ENCODE measurements around the gene DTWD1.
"Not testable (repeated sequence)": the region's sequence is repeated elsewhere in the genome, so short reads cannot be mapped to it uniquely, and the experiment has no call there.

Gene DTWD1, protein sequence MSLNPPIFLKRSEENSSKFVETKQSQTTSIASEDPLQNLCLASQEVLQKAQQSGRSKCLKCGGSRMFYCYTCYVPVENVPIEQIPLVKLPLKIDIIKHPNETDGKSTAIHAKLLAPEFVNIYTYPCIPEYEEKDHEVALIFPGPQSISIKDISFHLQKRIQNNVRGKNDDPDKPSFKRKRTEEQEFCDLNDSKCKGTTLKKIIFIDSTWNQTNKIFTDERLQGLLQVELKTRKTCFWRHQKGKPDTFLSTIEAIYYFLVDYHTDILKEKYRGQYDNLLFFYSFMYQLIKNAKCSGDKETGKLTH

DNA sequence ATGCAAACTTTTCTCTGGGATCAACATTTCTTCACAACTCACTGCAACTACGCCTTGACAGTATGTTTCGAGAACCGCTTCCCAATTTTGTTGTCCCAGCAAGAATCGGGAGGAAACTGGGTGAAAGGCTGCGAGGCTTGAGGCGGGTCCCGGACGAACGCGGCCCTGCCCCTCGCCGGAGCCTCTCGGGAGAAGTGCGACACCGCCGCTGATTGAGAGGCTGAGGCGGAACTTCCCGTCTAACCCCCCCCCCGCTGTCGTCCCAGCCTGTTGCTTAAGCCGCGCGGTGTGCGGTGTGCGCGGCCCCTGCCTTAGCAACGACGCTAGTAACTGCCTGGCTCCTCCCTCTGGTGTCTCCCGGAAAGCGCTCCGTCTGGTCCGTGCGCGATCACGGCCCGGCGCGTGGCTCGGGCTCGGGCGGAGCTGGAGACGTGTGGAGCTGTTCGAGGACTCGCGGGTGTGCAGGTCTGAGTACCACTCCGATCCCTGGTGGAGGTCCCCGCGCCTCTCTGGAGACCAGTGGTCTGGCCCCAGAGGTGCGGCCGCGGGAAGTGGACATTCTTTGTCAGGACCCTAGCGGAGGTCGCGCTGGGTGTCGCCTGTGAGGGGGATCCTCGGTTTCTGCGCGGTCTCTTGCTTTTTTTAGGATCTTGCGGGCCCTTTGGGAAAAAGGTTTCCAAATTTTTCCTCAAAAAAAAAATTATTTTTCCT, at the start of gene DTWD1, which contains the start of gene FAM227B:
TSS of gene DTWD1 (plus strand) at position 391 of the 711 bp plus-strand sequence. CDS start 4,120 bp downstream, outside the sequence.
TSS of gene FAM227B (minus strand) at position 161 of the 711 bp plus-strand sequence. CDS start 5,647 bp downstream, outside the sequence.
- peak; percentile 98 for DNase-seq

GRCh38 chr15:49573421-49573820, 47.4 kb upstream of the DTWD1 start:
- no peak for DNase-seq

GRCh38 chr15:49589030-49589429, 31.8 kb upstream of the DTWD1 start:
- DNase-seq: no peak

DNA sequence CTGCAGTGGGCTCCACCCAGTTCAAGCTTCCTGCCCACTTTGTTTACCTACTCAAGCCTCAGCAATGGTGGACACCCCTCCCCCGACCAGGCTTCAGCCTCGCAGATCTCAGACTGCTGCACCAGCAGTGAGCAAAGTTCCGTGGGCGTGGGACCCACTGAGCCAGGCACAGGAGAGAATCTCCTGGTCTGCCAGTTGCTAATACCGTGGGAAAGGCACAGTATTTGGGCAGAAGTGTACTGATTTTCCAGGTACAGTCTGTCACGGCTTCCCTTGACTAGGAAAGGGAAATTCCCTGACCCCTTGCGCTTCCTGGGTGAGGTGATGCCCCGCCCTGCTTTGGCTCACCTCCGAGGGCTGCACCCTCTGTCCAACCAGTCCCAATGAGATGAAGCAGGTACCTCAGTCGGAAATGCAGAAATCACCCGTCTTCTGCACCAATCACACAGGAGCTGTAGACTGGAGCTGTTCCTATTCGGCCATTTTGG, 28.0 kb upstream of the DTWD1 start:
- not testable (repeated sequence) for DNase-seq

DNA sequence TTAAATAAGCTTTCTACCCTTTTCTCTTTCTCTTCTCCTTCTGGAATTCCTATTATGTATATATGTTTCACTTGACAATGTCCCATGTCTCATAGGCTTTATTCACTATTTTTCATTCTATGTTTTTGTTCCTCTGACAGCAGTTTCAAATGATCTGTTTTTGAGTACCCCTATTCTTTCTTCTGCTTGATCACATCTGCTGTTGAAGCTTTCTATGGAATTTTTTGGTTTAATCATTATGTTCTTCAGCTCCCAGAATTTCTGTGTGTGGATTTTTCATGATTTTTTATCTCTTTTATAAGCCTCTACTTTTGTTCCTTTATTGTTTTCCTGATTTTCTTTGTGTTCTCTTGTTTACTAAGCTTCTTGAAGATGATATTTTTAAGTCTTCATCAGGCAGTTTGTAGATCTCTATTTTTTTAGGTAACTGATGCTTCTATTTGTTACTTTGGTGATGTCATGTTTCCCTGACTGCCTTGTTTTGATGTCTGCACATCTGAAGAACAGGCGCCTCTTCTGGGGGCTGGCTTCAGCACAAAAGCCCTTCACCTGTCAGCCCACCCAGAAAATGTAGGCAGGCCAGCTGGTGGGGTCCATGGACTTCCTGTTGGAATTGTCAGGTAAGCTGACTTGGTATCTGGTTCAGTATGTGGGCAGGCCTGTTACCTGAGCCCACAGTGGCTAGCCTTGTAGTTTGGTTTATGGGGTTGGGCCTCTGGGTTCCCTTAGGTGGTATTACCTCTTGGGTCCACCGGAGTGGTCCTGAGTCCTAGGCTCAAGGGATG, 16.0 kb upstream of the DTWD1 start:
- no peak for DNase-seq

DNA sequence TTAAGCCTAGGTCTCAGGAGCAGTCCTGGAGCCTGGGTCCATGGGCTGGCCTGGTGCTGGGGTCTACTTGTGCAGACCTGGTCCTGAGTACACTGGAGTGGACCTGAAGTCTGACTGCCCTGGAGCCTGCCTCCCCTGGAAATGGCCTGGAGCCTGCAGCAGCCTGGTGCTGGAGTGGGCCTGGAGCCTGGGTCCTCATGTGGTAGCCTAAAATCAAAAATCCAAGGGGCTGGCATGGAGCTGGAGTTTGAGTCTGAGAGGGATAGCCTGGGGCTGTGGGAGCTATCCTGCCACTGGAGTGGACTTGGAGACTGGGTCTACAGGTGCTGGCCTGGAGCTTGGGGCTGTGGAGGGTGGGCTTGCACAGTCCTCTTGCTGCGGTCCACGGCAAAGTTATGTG, 15.3 kb upstream of the DTWD1 start:
- no peak for DNase-seq

- no peak for DNase-seq
Measured at GRCh38 chr15:49606594-49606993, 14.3 kb upstream of the DTWD1 start.

- DNase-seq: no peak
Measured at GRCh38 chr15:49610157-49610918, 10.5 kb upstream of the DTWD1 start.

DNA sequence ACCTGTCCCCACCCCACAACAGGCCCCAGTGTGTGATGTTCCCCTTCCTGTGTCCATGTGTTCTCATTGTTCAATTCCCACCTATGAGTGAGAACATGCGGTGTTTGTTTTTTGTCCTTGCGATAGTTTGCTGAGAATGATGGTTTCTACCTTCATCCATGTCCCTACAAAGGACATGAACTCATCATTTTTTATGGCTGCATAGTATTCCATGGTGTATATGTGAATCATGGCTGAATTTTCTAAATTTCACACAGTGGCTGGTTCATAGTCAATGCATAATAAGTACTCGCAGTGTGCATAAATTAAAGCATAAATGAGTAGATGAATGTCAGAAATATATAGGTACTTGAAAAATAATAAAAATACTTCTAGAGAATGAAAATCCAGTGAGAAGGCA, 8.6 kb upstream of the DTWD1 start:
- not testable (repeated sequence) for DNase-seq

DNA sequence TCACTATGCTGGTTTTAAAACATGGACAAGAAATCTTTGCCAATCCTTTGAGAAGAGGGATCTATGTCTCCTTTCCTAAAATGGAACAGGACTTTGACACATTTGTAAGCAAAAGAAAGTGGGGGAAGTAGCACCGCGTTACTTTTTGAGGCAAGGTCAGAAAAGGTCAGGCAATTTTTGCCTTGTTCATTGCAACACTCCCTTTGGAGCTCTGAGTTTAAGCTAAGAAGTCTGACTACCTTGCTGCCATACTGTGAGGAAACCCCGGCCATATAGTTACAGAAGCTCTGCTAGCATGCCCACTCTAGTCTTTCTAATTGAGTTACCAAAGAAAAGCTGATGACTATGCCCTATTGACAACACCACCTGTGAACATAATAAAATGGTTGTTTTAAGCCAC, 1.6 kb upstream of the DTWD1 start:
- DNase-seq: no peak

GRCh38 chr15:49620199-49620598, 649 bp upstream of the DTWD1 start:
- DNase-seq: peak; percentile 23

- peak; percentile 41 for DNase-seq
Measured at GRCh38 chr15:49621401-49621811, 558 bp downstream of the DTWD1 start.

- no peak for DNase-seq
Measured at GRCh38 chr15:49621887-49622286, 1.0 kb downstream of the DTWD1 start.

DNA sequence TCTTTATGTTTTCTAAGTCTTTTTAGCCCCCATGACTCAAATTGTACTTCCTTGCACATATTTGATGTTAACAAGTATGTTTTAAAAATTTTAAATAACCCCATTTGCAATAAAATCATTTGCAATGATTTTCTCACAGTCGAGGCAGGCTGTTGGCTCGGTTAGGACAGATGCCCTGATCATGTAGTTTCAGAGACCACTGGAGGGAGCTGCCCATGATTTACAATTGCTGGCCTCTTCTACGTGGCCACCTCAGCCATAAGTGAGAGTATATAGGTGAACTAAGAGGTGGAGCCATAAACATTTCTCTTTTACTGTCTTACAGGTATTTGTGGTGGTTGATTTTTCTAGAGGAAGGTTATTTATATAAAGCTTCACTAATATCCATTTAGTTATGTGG, 1.7 kb downstream of the DTWD1 start:
- DNase-seq: peak; percentile 3

GRCh38 chr15:49624056-49624455, 3.2 kb downstream of the DTWD1 start:
- no peak for DNase-seq

GRCh38 chr15:49625460-49626036, 4.7 kb downstream of the DTWD1 start:
- DNase-seq: no peak

GRCh38 chr15:49627407-49627877, 6.6 kb downstream of the DTWD1 start:
- DNase-seq: no peak

DNA sequence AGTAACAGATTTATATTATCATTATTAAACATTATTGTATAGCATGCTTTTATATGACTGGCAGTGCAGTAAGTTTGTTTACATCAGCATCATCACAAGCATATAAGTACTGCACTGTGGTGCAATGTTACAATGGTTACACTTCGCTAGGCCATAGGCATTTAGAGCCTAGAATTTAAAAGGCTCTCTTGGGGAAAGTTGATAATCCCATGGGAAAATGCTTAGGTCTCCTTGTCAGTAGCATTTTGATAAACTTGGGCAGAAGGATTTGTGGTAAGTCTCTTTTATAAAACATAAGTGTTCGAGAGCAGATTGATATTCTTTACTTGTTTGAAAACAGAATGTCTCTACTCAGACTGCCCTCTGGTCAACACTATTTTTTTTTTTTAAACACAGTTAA, 7.5 kb downstream of the DTWD1 start:
- no peak for DNase-seq

GRCh38 chr15:49637857-49638256, 17.0 kb downstream of the DTWD1 start:
- no peak for DNase-seq

DNA sequence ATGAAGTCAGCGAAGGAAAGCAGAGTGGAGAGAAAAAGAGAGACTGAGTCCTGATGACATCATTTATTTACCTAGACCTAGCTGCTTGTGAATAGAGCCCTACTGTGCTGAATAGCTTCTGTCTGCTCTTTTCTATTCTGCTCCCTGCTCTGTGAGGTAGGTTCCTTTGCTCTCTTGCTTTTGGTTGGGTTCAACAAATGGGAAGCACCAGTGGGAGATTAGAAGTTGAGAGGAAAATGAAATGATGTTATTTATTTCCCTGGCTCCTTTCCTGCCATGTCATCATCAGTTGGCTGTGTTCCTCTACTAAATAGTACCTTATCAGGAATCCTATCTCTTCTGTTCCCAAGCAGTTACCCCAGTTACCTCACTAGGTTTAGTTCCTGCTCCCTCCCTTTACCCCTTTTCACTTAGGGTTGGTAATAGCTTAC, 23.5 kb downstream of the DTWD1 start:
- no peak for DNase-seq

- DNase-seq: no peak
Measured at GRCh38 chr15:49645277-49645676, 24.4 kb downstream of the DTWD1 start.

- peak; percentile 78 for DNase-seq
Measured at GRCh38 chr15:49645941-49646340, 25.1 kb downstream of the DTWD1 start.

Measured in DMS53 (cell line).